Heart left ventricle (tissue), 16 donors: ENCODE results near the gene YPEL3. TPM values are rescaled to one million over a fixed set of nuclear protein-coding genes. Genes with fewer than 3 reads are reported as not detected.
A peak's percentile ranks its signal among the peaks of the same experiment; 100 is the strongest.

Experiments
- ATAC-seq, 4 donors: fragments of 200-7000 bp; cut with Tn5 transposase; one replicate each; pipeline ENCODE4 v1.9.1; 2020 to 2022; ENCODE audit warnings: moderate library complexity in 4 of 4, mild to moderate bottlenecking in 3 of 4, moderate number of reproducible peaks in 1 of 4
- DNase-seq, 5 donors: peaks; one replicate each; pipeline ENCODE4 v3.0.0-alpha.2; 2020
- H3K27ac ChIP-seq, 12 donors: fragments of 200-600 bp; sonication (generic) in 4 of 12; one replicate each; pipeline versions ENCODE4 v1.5.0 to v1.8.0; 2016 to 2022; ENCODE audit warnings: mild to moderate bottlenecking in 2 of 12
- H3K27me3 ChIP-seq, 9 donors: fragments of 200-600 bp; sonication (generic) in 2 of 9; one replicate each; pipeline versions ENCODE4 v1.5.1 to v1.8.0; 2016 to 2022; ENCODE audit warnings: mild to moderate bottlenecking in 3 of 9
- H3K36me3 ChIP-seq, 9 donors: fragments of 200-600 bp; sonication (generic) in 2 of 9; one replicate each; pipeline versions ENCODE4 v1.5.0 to v1.8.0; 2018 to 2022; ENCODE audit warnings: mild to moderate bottlenecking in 2 of 9
- H3K4me1 ChIP-seq, 12 donors: fragments of 200-600 bp; sonication (generic) in 4 of 12; one replicate each; pipeline versions ENCODE4 v1.5.0 to v1.8.0; 2016 to 2022; ENCODE audit warnings: mild to moderate bottlenecking in 3 of 12
- H3K4me3 ChIP-seq, 12 donors: fragments of 200-600 bp; sonication (generic) in 4 of 12; one replicate each; pipeline versions ENCODE4 v1.5.0 to v1.8.0; 2017 to 2022; ENCODE audit warnings: mild to moderate bottlenecking in 9 of 12, moderate library complexity in 4 of 12
- H3K9me3 ChIP-seq, 12 donors: fragments of 200-600 bp; sonication (generic) in 4 of 12; one replicate each; pipeline versions ENCODE4 v1.5.0 to v1.8.0; 2016 to 2022; ENCODE audit warnings: mild to moderate bottlenecking in 1 of 12
- POLR2A ChIP-seq, 2 donors: fragments of 450-650 bp; IDR thresholded peaks; one replicate each; pipeline ENCODE4 v1.6.1; 2017; ENCODE audit warnings: antibody characterized with exemption in 2 of 2, mild to moderate bottlenecking in 2 of 2, moderate library complexity in 2 of 2
- whole genome bisulfite sequencing, 4 donors: extraction: QIAGEN DNeasy Blood & Tissue Kit in 2 of 4; methylation state at CpG; one replicate each; pipeline versions ENCODE4 v1.1.5 to v1.1.7; 2013 to 2018; 5-methylcytosine and 5-hydroxymethylcytosine counted together
- intact Hi-C, 10 donors: fragments of 100-400 bp; cut with DNase I; formaldehyde crosslinking; loops; one replicate each; pipeline versions ENCODE4 v1.11.1 to v1.14.2; 2022
- polyA plus RNA-seq, 2 donors: library from polyadenylated mRNA; stranded (reverse); fragments of 200-250 nt; gene quantifications; one replicate each; pipeline ENCODE4 v1.2.3, GENCODE V29; 2013
- total RNA-seq, 9 donors: library from RNA; depleted of rRNA in 2 of 9; stranded (reverse); fragments of >200 nt in 2 of 9; fragmentation: NEBNext Ultra II Directional in 3 of 9; extraction: Animal tissue kit (Norgen Biotek cat#: 25700) in 3 of 9; gene quantifications; one replicate each; pipeline versions ENCODE4 v1.1.0 to v1.2.4, GENCODE V29; 2016 to 2023
- TF ChIP-seq, protein P1 (sequence below), 12 donors: fragments of 200-600 bp; sonication (generic) in 4 of 12; IDR thresholded peaks; one replicate each; pipeline versions ENCODE4 v1.5.0 to v1.8.0; 2018 to 2022; ENCODE audit warnings: antibody characterized with exemption in 12 of 12, mild to moderate bottlenecking in 5 of 12
- donor health status: ischemic (EF 13 %, LVEDD 7.1; RV severe dilation, severe dysfunction).
- donor health status: healthy with polysubstance abuse.
- donor health status: DM: no; HTN: yes; CAD: no.
- donor health status: DM: no; HTN: no; CAD: no.
- donor health status: ischemic (EF 25% LVEDD 6.9; RV normal size, moderate dysfunction).
- donor health status: ischemic (EF 25% LVEDD 5.7; RV mildly dilated, moderate dysfunction).
- donor health status: healthy.
- donor health status: DM: yes; HTN: yes; CAD: no.
- donor health status: ischemic (EF 35%, LVEDD 5.7; RV mildly dilated, moderate dysfunction).
- donor health status: nonischemic (EF 11% LVEDD 7.7; RV severe dilation, severe dysfunction).
- donor health status: DM: yes; HTN: yes; CAD: no.
- donor health status: PGD.
- donor health status: ischemic (EF 29% LVEDD 5.4; RV normal size, mild dysfunction).
- donor health status: nonischemic (EF 23%, LVEDD 6.1; RV moderate dilation, normal function).

Gene YPEL3
- total and polyA plus RNA-seq, 11 donors, result 34.8 to 248 (median 50.3) TPM

GRCh38 chr16:30064729-30065101 lies 31.3 kb downstream of the YPEL3 start:
- TF ChIP-seq, protein P1, sequence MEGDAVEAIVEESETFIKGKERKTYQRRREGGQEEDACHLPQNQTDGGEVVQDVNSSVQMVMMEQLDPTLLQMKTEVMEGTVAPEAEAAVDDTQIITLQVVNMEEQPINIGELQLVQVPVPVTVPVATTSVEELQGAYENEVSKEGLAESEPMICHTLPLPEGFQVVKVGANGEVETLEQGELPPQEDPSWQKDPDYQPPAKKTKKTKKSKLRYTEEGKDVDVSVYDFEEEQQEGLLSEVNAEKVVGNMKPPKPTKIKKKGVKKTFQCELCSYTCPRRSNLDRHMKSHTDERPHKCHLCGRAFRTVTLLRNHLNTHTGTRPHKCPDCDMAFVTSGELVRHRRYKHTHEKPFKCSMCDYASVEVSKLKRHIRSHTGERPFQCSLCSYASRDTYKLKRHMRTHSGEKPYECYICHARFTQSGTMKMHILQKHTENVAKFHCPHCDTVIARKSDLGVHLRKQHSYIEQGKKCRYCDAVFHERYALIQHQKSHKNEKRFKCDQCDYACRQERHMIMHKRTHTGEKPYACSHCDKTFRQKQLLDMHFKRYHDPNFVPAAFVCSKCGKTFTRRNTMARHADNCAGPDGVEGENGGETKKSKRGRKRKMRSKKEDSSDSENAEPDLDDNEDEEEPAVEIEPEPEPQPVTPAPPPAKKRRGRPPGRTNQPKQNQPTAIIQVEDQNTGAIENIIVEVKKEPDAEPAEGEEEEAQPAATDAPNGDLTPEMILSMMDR (IDR thresholded peaks at IDR 0.05), result no peak
- peak in 1 of 2 donors; percentile 39 for TF ChIP-seq POLR2A (IDR thresholded peaks at IDR 0.05)
- 0 to 1% (median 0%) methylated on average over 10 to 25 of the region's 25 CpGs for WGBS, 4 donors
- Histone ChIP-seq H3K27ac (peak overlapping the region; percentile 92 to 100 (median 99)), H3K36me3 (peaks cover 0 to 36% (median 30%) of the 10 kb centered on the region in 9 donors), H3K27me3 (no peaks in the 10 kb centered on the region), H3K4me1 (peaks cover 0 to 57% (median 50%) of the 10 kb centered on the region in 12 donors), H3K4me3 (peak overlapping the region; percentile 53 to 99 (median 90)), H3K9me3 (no peaks in the 10 kb centered on the region)
- ATAC-seq, result peak in 1 of 4 donors; percentile 0
- intact Hi-C loops, result loop anchor here in 4 of 10 donors (1.0 to 10.0 kb wide), 8 partner anchors 28 to 594 kb away; partner anchors contain the start of genes MAPK3 (in 2 of the 4), FBRS (in 1 of the 4), HIRIP3 (in 1 of the 4) and INO80E (in 1 of the 4)
- DNase-seq, result peak in 1 of 5 donors; percentile 48

DNA sequence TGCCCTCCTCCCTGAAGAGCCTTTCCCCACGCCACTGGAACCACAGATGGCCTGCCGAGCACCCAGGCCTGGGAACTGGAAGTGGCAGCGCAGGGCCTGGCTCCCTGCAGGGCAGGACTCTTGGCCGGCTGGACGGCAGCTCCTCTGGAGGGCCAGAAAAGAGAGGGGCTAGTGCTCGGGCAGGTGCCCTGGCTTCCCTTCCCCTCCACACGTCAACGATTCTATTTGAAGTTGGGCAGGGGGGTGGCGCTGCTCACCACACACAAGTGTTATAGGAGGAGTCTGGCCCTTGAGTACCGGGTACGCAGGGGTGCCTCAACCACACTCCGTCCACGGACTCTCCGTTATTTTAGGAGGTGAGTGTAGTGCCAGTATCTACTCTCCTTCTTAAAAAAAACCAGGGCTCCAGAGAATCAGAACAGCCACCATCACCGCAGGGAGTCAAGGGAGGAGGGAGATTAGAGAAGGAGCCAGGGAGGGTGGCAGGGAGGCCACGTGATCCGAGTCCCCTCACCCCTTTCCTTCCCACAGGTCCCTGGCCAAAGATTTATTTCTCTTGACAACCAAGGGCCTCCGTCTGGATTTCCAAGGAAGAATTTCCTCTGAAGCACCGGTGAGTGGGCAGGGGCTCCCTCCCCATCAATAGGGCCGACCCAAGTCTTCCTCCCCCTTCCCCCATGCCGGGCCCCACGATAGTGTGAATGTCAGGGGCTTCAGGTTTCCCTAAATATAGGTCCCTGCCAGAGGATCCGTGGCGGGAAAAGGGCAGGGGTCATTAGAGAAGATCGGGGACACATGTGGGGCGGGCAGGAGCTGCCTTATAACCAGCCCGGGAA lies 31.9 kb downstream of the YPEL3 start:
- Histone ChIP-seq H3K27ac (peak overlapping the region; percentile 92 to 100 (median 99)), H3K4me1 (peaks cover 0 to 51% (median 44%) of the 10 kb centered on the region in 12 donors), H3K4me3 (peak overlapping the region; percentile 53 to 99 (median 90)), H3K9me3 (no peaks in the 10 kb centered on the region), H3K27me3 (no peaks in the 10 kb centered on the region), H3K36me3 (peaks cover 0 to 30% (median 24%) of the 10 kb centered on the region in 9 donors)
- TF ChIP-seq POLR2A (IDR thresholded peaks at IDR 0.05), result peak in 1 of 2 donors; percentile 58
- TF ChIP-seq, protein P1 (IDR thresholded peaks at IDR 0.05), result peak in 9 of 12 donors; percentile 23 to 63 (median 39)
- WGBS, 4 donors, result 6 to 15% (median 8%) methylated on average over 15 to 27 of the region's 27 CpGs
- peak; percentile 75 to 91 (median 86) for DNase-seq
- ATAC-seq, result peak; percentile 34 to 57 (median 55)
- intact Hi-C loops, result loop anchor here in 4 of 10 donors (2.0 to 10.0 kb wide), 6 partner anchors 58 to 595 kb away; partner anchors contain the start of genes MAPK3 (in 2 of the 4), FBRS (in 1 of the 4), HIRIP3 (in 1 of the 4) and INO80E (in 1 of the 4)

DNA sequence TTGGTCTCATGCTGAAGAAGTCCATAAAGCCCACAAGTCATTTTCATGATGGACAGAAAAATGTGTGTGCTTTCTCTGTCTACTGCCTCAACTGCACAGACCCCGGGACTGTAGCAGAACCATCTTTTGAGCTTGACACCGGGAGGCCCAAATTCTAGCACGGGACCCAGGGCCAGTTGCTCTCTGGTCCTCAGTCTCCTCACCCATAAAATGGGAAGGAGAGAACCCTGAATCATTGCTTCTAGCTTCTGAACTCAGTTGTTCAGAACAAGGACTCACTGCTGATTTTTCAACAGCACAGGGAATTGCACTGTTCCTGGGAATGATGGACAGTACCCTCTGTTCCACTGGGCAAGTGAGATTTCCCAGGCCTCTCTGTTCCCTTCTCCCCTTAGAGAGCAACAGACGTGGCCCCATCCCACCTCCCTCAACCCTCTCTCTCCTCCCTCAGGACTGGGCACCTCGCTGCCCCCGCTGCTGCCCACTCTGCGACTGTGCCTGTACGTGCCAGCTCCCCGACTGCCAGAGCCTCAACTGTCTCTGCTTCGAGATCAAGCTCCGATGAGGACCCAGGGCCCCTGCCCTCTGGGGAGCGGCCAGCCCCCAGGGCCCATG lies 32.6 kb downstream of the YPEL3 start:
- TF ChIP-seq, protein P1 (IDR thresholded peaks at IDR 0.05), result no peak
- no peak for TF ChIP-seq POLR2A (IDR thresholded peaks at IDR 0.05)
- no peak for DNase-seq
- Histone ChIP-seq H3K36me3 (peaks cover 0 to 23% (median 16%) of the 10 kb centered on the region in 9 donors), H3K27me3 (no peaks in the 10 kb centered on the region), H3K9me3 (no peaks in the 10 kb centered on the region), H3K4me1 (peaks cover 0 to 43% (median 37%) of the 10 kb centered on the region in 12 donors), H3K4me3 (peak overlapping the region in 11 of 12 donors; percentile 78 to 99 (median 91)), H3K27ac (peak overlapping the region; percentile 92 to 100 (median 99))
- intact Hi-C loops, result loop anchor here in 4 of 10 donors (5.0 to 10.0 kb wide), 5 partner anchors 59 to 461 kb away; partner anchors contain the start of genes MAPK3 (in 2 of the 4), HIRIP3 (in 1 of the 4), INO80E (in 1 of the 4) and ZNF768 (in 1 of the 4)
- WGBS, 4 donors, result 47 to 59% (median 56%) methylated on average over 10 to 12 of the region's 12 CpGs
- no peak for ATAC-seq
